Measurements from ENCODE around the gene PARP15. TPM values are rescaled to one million over a fixed set of nuclear protein-coding genes. Genes with fewer than 3 reads are reported as not detected.

The PARP15 gene
- total RNA-seq, 1 experiment from 2014 or later = 0.24 TPM

- Histone ChIP-seq H3T11ph (ENCODE audit: low read length) (no peak overlapping the region), H2BK5ac (ENCODE audit: insufficient read length, low read length) (no peak overlapping the region), H3K4me2 (ENCODE audit: insufficient read depth, insufficient read length, low read length) (no peak overlapping the region), H2BK15ac (ENCODE audit: low read depth, low read length) (no peak overlapping the region), H3K23me2 (ENCODE audit: insufficient read length, low read depth, low read length, poor library complexity, severe bottlenecking) (no peaks in the 10 kb centered on the region), H3K79me1 (ENCODE audit: insufficient read depth, low read depth, low read length, poor library complexity, severe bottlenecking) (no peaks in the 10 kb centered on the region), H3K4me1 (ENCODE audit: insufficient read depth, low read length) (0 out of 2 replicates have a peak, but pooled peaks cover 2% of the 10 kb centered on the region), H2AFZ (ENCODE audit: low read length) (no peak overlapping the region), H4K8ac (replicated peaks; ENCODE audit: insufficient read length, low read depth, low read length) (no peak overlapping the region), H3K14ac (ENCODE audit: insufficient read depth, low read length) (no peak overlapping the region), H3K56ac (ENCODE audit: insufficient read length, low read depth, low read length) (no peak overlapping the region), H4K20me1 (ENCODE audit: control insufficient read depth, insufficient read depth, insufficient read length) (no peaks in the 10 kb centered on the region), H3K27me3 (ENCODE audit: insufficient read depth, low read length) (no peaks in the 10 kb centered on the region), H3K23ac (ENCODE audit: insufficient read length, low read depth, low read length) (no peak overlapping the region), H2BK120ac (ENCODE audit: low read depth, low read length, poor library complexity, severe bottlenecking) (no peak overlapping the region), H3K4ac (ENCODE audit: low read depth, low read length) (no peak overlapping the region), H2AK5ac (ENCODE audit: insufficient read length, low read length) (no peak overlapping the region), H4K5ac (ENCODE audit: insufficient read length, low read depth, low read length) (no peak overlapping the region), H3K27ac (ENCODE audit: insufficient read length, low read depth, low read length) (no peak overlapping the region), H3K18ac (ENCODE audit: insufficient read length, low read depth, low read length) (no peak overlapping the region), H3K79me2 (ENCODE audit: insufficient read depth, low read length) (no peaks in the 10 kb centered on the region), H2BK12ac (ENCODE audit: insufficient read length, low read depth, low read length) (no peak overlapping the region), H4K91ac (ENCODE audit: insufficient read length, low read depth, low read length) (no peak overlapping the region), H2BK20ac (ENCODE audit: low read depth, low read length, poor library complexity, severe bottlenecking) (no peak overlapping the region), H3K9me3 (ENCODE audit: control insufficient read depth, low read depth, low read length) (no peaks in the 10 kb centered on the region), H3K9ac (ENCODE audit: extremely low read depth, insufficient read length, low read length) (no peak overlapping the region)
- no peak for DNase-seq
- Mint-ChIP-seq H3K27ac (no peak overlapping the region), H3K27me3 (ENCODE audit: low read depth) (peaks cover 6% of the 10 kb centered on the region), H3K36me3 (ENCODE audit: insufficient read depth in 1 of 3, low read depth in 3 of 3) (no peaks in the 10 kb centered on the region), H3K9me3 (no peaks in the 10 kb centered on the region; a peak in 1 of 5 replicates), H3K4me1 (peaks cover 18 to 22% of the 10 kb centered on the region in 2 experiments), H3K4me3 (no peak overlapping the region)
- WGBS (ENCODE audit: extremely low coverage, insufficient read length, low lambda C conversion rate) = no CpG with 5 or more reads among the region's 4 CpGs
- TF ChIP-seq CTCF (conservative IDR thresholded peaks at IDR 0.05) = no peak
Observed at GRCh38 chr3:122619040-122619439, 41.6 kb downstream of the PARP15 start.
